SK-N-SH (cell line): ENCODE results near the gene NAPG. TPM values are rescaled to one million over a fixed set of nuclear protein-coding genes. Genes with fewer than 3 reads are reported as not detected.

Experiments used
- CTCF ChIA-PET: fragments of 300-600, 350-600 bp; formaldehyde crosslinking; extraction: SDS; loops from one replicate; lab custom pipeline; 2021; lab: Yijun Ruan, JAX
- POLR2A ChIA-PET: fragments of 350-600 bp; sonication (Branson Sonifier 250); formaldehyde crosslinking; extraction: SDS; loops from one replicate; lab custom pipeline; 2020; ENCODE audit warnings: antibody characterized with exemption, inconsistent platforms; lab: Yijun Ruan, JAX
- DNase-seq: peaks from one replicate; pipeline ENCODE4 v3.0.0; 2012
- H2AFZ ChIP-seq: fragments of 200-600 bp; sonication (generic); 2 replicates; pipeline ENCODE4 v1.8.1; 2016; ENCODE audit warnings: antibody characterized with exemption, mild to moderate bottlenecking, low read depth
- H3F3A ChIP-seq: fragments of 200-600 bp; sonication (generic); replicated peaks from 2 replicates; pipeline ENCODE3; 2016; ENCODE audit warnings: antibody characterized with exemption, mild to moderate bottlenecking; ENCODE audit not compliant: insufficient read depth
- H3K27ac ChIP-seq, 2 experiments: fragments of 200-500 bp in 1 of 2; fragments of 200-600 bp in 1 of 2; sonication (Bioruptor generic) in 1 of 2; sonication (generic), shearing (Covaris generic) in 1 of 2; 2 replicates each; pipeline versions ENCODE4 v1.5.1 to v1.6.1; 2014 to 2016; ENCODE audit warnings: low read depth in 2 of 2, inconsistent platforms in 1 of 2, low read length in 1 of 2, mild to moderate bottlenecking in 1 of 2, mixed read lengths in 1 of 2
- H3K27me3 ChIP-seq: fragments of 200-600 bp; sonication (generic), shearing (Covaris generic); 2 replicates; pipeline ENCODE4 v1.6.1; 2016; ENCODE audit warnings: mixed run types; ENCODE audit not compliant: insufficient read depth
- H3K36me3 ChIP-seq, 2 experiments: fragments of 200-500 bp in 1 of 2; fragments of 200-600 bp in 1 of 2; sonication (Bioruptor generic) in 1 of 2; sonication (generic) in 1 of 2; replicated peaks in 1 of 2; 2 replicates each; pipeline versions ENCODE3 to v1.5.1; 2014 to 2016; ENCODE audit warnings: low read length in 1 of 2, mild to moderate bottlenecking in 1 of 2; ENCODE audit not compliant: insufficient read depth in 2 of 2, control insufficient read depth in 1 of 2
- H3K4me1 ChIP-seq, 2 experiments: fragments of 200-500 bp in 1 of 2; fragments of 200-600 bp in 1 of 2; sonication (Bioruptor generic) in 1 of 2; sonication (generic), shearing (Covaris generic) in 1 of 2; 2 replicates each; pipeline versions ENCODE4 v1.5.1 to v1.6.1; 2014 to 2016; ENCODE audit warnings: low read depth in 1 of 2, low read length in 1 of 2, mixed run types in 1 of 2; ENCODE audit not compliant: insufficient read depth in 2 of 2, control insufficient read depth in 1 of 2
- H3K4me2 ChIP-seq: fragments of 200-600 bp; sonication (generic), shearing (Covaris generic); 2 replicates; pipeline ENCODE4 v1.6.1; 2017; ENCODE audit warnings: mixed run types
- H3K4me3 ChIP-seq, 2 experiments: fragments of 200-500 bp in 1 of 2; fragments of 200-600 bp in 1 of 2; sonication (Bioruptor generic) in 1 of 2; sonication (generic), shearing (Covaris generic) in 1 of 2; 2 replicates each; pipeline versions ENCODE4 v1.5.1 to v1.8.1; 2014 to 2016; ENCODE audit warnings: low read depth in 2 of 2, inconsistent platforms in 1 of 2, low read length in 1 of 2, mild to moderate bottlenecking in 1 of 2, mixed read lengths in 1 of 2, moderate library complexity in 1 of 2
- H3K79me2 ChIP-seq: fragments of 200-600 bp; sonication (generic); 2 replicates; pipeline ENCODE4 v1.8.1; 2017; ENCODE audit warnings: mild to moderate bottlenecking; ENCODE audit not compliant: insufficient read depth
- H3K9ac ChIP-seq: fragments of 200-600 bp; sonication (generic); 2 replicates; pipeline ENCODE4 v1.6.1; 2017; ENCODE audit warnings: mixed run types
- H3K9me2 ChIP-seq: fragments of 200-600 bp; sonication (generic); 2 replicates; pipeline ENCODE4 v1.6.1; 2017; ENCODE audit warnings: mixed run types
- H3K9me3 ChIP-seq: fragments of 200-600 bp; sonication (generic); 2 replicates; pipeline ENCODE4 v1.6.1; 2017; ENCODE audit warnings: mixed run types, mild to moderate bottlenecking, moderate library complexity
- H4K20me1 ChIP-seq: fragments of 200-600 bp; sonication (generic); 2 replicates; pipeline ENCODE4 v1.6.1; 2017; ENCODE audit warnings: mild to moderate bottlenecking, mixed run types; ENCODE audit not compliant: insufficient read depth
- CTCF ChIP-seq: fragments of 200-600 bp; sonication (generic); IDR thresholded peaks from 2 replicates; pipeline ENCODE4 v1.6.1; 2017; ENCODE audit warnings: antibody characterized with exemption, mild to moderate bottlenecking, moderate library complexity
- FOXM1 ChIP-seq: IDR thresholded peaks from 2 replicates; pipeline ENCODE4 v1.4.0; 2012; ENCODE audit warnings: low read depth, mild to moderate bottlenecking
- WGBS: methylation state at CpG from one replicate; pipeline ENCODE4 v1.1.6; 2017; ENCODE audit warnings: low lambda C conversion rate; 5-methylcytosine and 5-hydroxymethylcytosine counted together
- polyA plus RNA-seq, 3 experiments: library from polyadenylated mRNA; depleted of rRNA; stranded (reverse); fragments of >200 nt; gene quantifications; 2 replicates each; pipeline ENCODE4 v1.2.3, GENCODE V29; 2012
- TF ChIP-seq, protein P1 (sequence below): fragments of 150-350 bp; IDR thresholded peaks from 2 replicates; pipeline ENCODE4 v1.6.1; 2017; ENCODE audit warnings: antibody characterized with exemption, low read length, low read depth, borderline replicate concordance
- TF ChIP-seq, protein P2 (sequence below): IDR thresholded peaks from 2 replicates; pipeline ENCODE4 v1.4.0; 2012; ENCODE audit warnings: low read depth

NAPG gene
- polyA plus RNA-seq, 1 of the 3 experiments (the other 2 are of a cell fraction), result 9.2 TPM

DNA sequence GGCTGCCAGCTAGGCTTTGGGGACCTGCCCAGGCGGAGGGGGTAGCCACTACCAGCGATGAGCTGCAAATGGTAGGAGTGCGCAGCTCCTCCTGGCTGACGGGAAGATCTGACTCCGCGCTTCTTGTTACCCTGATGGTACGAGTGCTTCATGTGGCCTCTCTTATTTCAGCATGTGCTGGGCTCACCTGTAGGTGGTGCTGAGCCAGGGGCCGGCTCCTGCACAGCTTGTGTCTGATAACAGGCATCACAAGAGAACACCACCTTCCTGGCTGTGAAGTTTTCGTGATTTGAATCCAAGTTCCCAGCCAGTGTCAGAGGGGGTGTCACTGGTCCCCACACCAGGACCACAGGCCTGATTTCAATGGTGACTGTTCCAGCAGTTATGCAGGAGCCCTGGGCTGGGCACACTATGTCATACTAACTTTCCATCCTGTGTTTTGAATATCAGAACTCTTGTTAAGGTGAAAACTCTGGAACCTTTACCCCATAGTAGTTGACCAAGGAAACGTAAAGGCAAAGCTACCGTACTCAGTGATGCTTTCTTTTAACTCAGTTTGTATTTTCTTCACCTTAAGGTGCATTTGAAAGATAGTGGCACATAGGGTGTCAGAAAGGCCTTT lies 43.4 kb upstream of the NAPG start:
- Histone ChIP-seq H3K4me3 (no peak overlapping the region), H3K27me3 (no peaks in the 10 kb centered on the region; the same call in 1 of the 2 replicates), H4K20me1 (no peaks in the 10 kb centered on the region), H3K36me3 (no peaks in the 10 kb centered on the region), H3K27ac (no peak overlapping the region), H3K9ac (no peak overlapping the region), H2AFZ (no peak overlapping the region), H3F3A (no peaks in the 10 kb centered on the region), H3K9me3 (no peaks in the 10 kb centered on the region), H3K79me2 (no peaks in the 10 kb centered on the region), H3K4me2 (no peak overlapping the region), H3K4me1 (no peaks in the 10 kb centered on the region; a peak in 1 of 4 replicates), H3K9me2 (no peaks in the 10 kb centered on the region)
- TF ChIP-seq, protein P1, sequence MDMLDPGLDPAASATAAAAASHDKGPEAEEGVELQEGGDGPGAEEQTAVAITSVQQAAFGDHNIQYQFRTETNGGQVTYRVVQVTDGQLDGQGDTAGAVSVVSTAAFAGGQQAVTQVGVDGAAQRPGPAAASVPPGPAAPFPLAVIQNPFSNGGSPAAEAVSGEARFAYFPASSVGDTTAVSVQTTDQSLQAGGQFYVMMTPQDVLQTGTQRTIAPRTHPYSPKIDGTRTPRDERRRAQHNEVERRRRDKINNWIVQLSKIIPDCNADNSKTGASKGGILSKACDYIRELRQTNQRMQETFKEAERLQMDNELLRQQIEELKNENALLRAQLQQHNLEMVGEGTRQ, result no peak
- ChIA-PET POLR2A (no interaction called here), CTCF (interaction anchor here (0.7 kb wide), 1 partner anchor 345 kb away, joined by 3 read pairs; no protein-coding TSS in a partner anchor)
- DNase-seq, result no peak
- WGBS, result 63% methylated on average over 10 of the region's 11 CpGs

- CTCF ChIA-PET, result no interaction called here
- Histone ChIP-seq H3F3A (no peaks in the 10 kb centered on the region), H3K36me3 (no peaks in the 10 kb centered on the region), H3K4me1 (no peaks in the 10 kb centered on the region; a peak in 1 of 4 replicates)
- POLR2A ChIA-PET, result no interaction called here
- TF ChIP-seq, protein P2, sequence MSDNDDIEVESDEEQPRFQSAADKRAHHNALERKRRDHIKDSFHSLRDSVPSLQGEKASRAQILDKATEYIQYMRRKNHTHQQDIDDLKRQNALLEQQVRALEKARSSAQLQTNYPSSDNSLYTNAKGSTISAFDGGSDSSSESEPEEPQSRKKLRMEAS, result no peak
- TF ChIP-seq CTCF, result no peak
- no peak for TF ChIP-seq FOXM1
- TF ChIP-seq, all 33 proteins: peak for 0
- no peaks in the 10 kb centered on the region for H3K9me2 ChIP-seq
- no peak overlapping the region for H3K27ac ChIP-seq
- no peaks in the 10 kb centered on the region for H3K9me3 ChIP-seq
- H3K9ac ChIP-seq, result no peak overlapping the region
- DNase-seq, result no peak
- WGBS, result 37% methylated on average over 16 of the region's 20 CpGs
- H3K79me2 ChIP-seq, result no peaks in the 10 kb centered on the region
- no peaks in the 10 kb centered on the region; the same call in 1 of the 2 replicates for H3K27me3 ChIP-seq
- H3K4me3 ChIP-seq, result no peak overlapping the region
- H4K20me1 ChIP-seq, result no peaks in the 10 kb centered on the region
- no peak overlapping the region for H2AFZ ChIP-seq
- H3K4me2 ChIP-seq, result no peak overlapping the region
Measured at GRCh38 chr18:10482985-10483949, 42.6 kb upstream of the NAPG start.
